ENCODE results near the gene RBMS3. TPM values are rescaled to one million over a fixed set of nuclear protein-coding genes. Genes with fewer than 3 reads are reported as not detected.
A peak's percentile ranks its signal among the peaks of the same experiment; 100 is the strongest.

The RBMS3 gene
- total and polyA plus RNA-seq, 7 donors: 0.46 to 61.9 (median 39.9) TPM

GRCh38 chr3:29531644-29532043, 250.8 kb downstream of the RBMS3 start:
- peaks cover 0 to 21% (median 12%) of the 10 kb centered on the region in 4 donors for H3K4me1 ChIP-seq
- H3K4me3 ChIP-seq: no peak overlapping the region
- H3K27ac ChIP-seq: no peak overlapping the region
- intact Hi-C loops (cut with DNase I): no loop called here
- TF ChIP-seq POLR2A (IDR thresholded peaks at IDR 0.05): no peak
- TF ChIP-seq POLR2AphosphoS5 (IDR thresholded peaks at IDR 0.05): no peak
- no peak for TF ChIP-seq EP300 (IDR thresholded peaks at IDR 0.05)
- no peak for TF ChIP-seq CTCF (IDR thresholded peaks at IDR 0.05)
- no peak for DNase-seq
- no peaks in the 10 kb centered on the region for H3K27me3 ChIP-seq
- H3K9me3 ChIP-seq: no peaks in the 10 kb centered on the region
- 59 to 62% methylated on average over 4 of the region's 4 CpGs for WGBS, 2 donors
- H3K36me3 ChIP-seq: no peaks in the 10 kb centered on the region

GRCh38 chr3:29532473-29532872, 251.6 kb downstream of the RBMS3 start:
- Histone ChIP-seq H3K36me3 (no peaks in the 10 kb centered on the region), H3K4me1 (peaks cover 0 to 14% (median 6%) of the 10 kb centered on the region in 4 donors), H3K9me3 (no peaks in the 10 kb centered on the region), H3K27ac (no peak overlapping the region), H3K4me3 (no peak overlapping the region), H3K27me3 (no peaks in the 10 kb centered on the region)
- TF ChIP-seq POLR2A (IDR thresholded peaks at IDR 0.05) (no peak), EP300 (IDR thresholded peaks at IDR 0.05) (no peak), POLR2AphosphoS5 (IDR thresholded peaks at IDR 0.05) (no peak), CTCF (IDR thresholded peaks at IDR 0.05) (no peak)
- intact Hi-C loops (cut with DNase I): no loop called here
- WGBS, 2 donors: 92 to 95% methylated on average over 4 of the region's 4 CpGs
- DNase-seq: no peak

- no peak overlapping the region for H3K27ac ChIP-seq
- no peaks in the 10 kb centered on the region for H3K9me3 ChIP-seq
- TF ChIP-seq EP300 (IDR thresholded peaks at IDR 0.05): no peak
- no peak for TF ChIP-seq POLR2A (IDR thresholded peaks at IDR 0.05)
- TF ChIP-seq CTCF (IDR thresholded peaks at IDR 0.05): no peak
- TF ChIP-seq POLR2AphosphoS5 (IDR thresholded peaks at IDR 0.05): no peak
- H3K27me3 ChIP-seq: no peaks in the 10 kb centered on the region
- WGBS, 2 donors: 74 to 88% methylated on average over 3 of the region's 3 CpGs
- DNase-seq: no peak
- no peaks in the 10 kb centered on the region for H3K36me3 ChIP-seq
- peaks cover 0 to 26% (median 13%) of the 10 kb centered on the region in 4 donors for H3K4me1 ChIP-seq
- no peak overlapping the region for H3K4me3 ChIP-seq
- intact Hi-C loops (cut with DNase I): no loop called here
Measured at GRCh38 chr3:29534006-29534405, 253.1 kb downstream of the RBMS3 start.

- WGBS, 2 donors: 32 to 71% methylated on average over 4 of the region's 4 CpGs
- H3K27me3 ChIP-seq: no peaks in the 10 kb centered on the region
- H3K4me1 ChIP-seq: peaks cover 0 to 24% (median 11%) of the 10 kb centered on the region in 4 donors
- no peaks in the 10 kb centered on the region for H3K36me3 ChIP-seq
- DNase-seq: no peak
- TF ChIP-seq POLR2A (IDR thresholded peaks at IDR 0.05): no peak
- H3K4me3 ChIP-seq: no peak overlapping the region
- no peaks in the 10 kb centered on the region for H3K9me3 ChIP-seq
- no peak overlapping the region for H3K27ac ChIP-seq
- intact Hi-C loops (cut with DNase I): no loop called here
Measured at GRCh38 chr3:29536016-29536758, 255.3 kb downstream of the RBMS3 start.

GRCh38 chr3:29537889-29538609, 257.2 kb downstream of the RBMS3 start:
- no peaks in the 10 kb centered on the region for H3K27me3 ChIP-seq
- TF ChIP-seq CTCF (IDR thresholded peaks at IDR 0.05): no peak
- no peak for TF ChIP-seq POLR2AphosphoS5 (IDR thresholded peaks at IDR 0.05)
- TF ChIP-seq POLR2A (IDR thresholded peaks at IDR 0.05): no peak
- TF ChIP-seq EP300 (IDR thresholded peaks at IDR 0.05): no peak
- no peaks in the 10 kb centered on the region for H3K9me3 ChIP-seq
- 31 to 42% methylated on average over 5 of the region's 5 CpGs for WGBS, 2 donors
- intact Hi-C loops (cut with DNase I): no loop called here
- H3K27ac ChIP-seq: peak overlapping the region in 3 of 4 donors; percentile 3 to 31 (median 11)
- H3K4me1 ChIP-seq: peaks cover 0 to 12% (median 8%) of the 10 kb centered on the region in 4 donors
- no peak overlapping the region for H3K4me3 ChIP-seq
- no peak for DNase-seq
- no peaks in the 10 kb centered on the region for H3K36me3 ChIP-seq
